Astrocyte of the cerebellum (primary cell): ENCODE measurements around the gene SLC22A23.
A peak's percentile ranks its signal among the peaks of the same experiment; 100 is the strongest.

Experiments used
- DNase-seq: peaks from one replicate; pipeline ENCODE4 v3.0.0-alpha.2; 2011; ENCODE audit warnings: low read depth
- H3K4me3 ChIP-seq: 2 replicates; pipeline ENCODE4 v1.5.1; 2011; ENCODE audit warnings: mild to moderate bottlenecking, low read depth, low read length, moderate library complexity
- in situ Hi-C: cut with HindIII; loops from 2 replicates; pipeline ENCODE4 v1.10.0; 2017; ENCODE audit warnings: low sequenced_read_pairs
- TF ChIP-seq, protein P1 (sequence below): IDR thresholded peaks from 2 replicates; pipeline ENCODE4 v1.5.1; 2012; ENCODE audit warnings: low read length, low read depth, moderate library complexity, mild to moderate bottlenecking; ENCODE audit errors: missing control alignments

The SLC22A23 gene

GRCh38 chr6:3440911-3441310 is 15.9 kb downstream of the SLC22A23 start:
- TF ChIP-seq, protein P1, sequence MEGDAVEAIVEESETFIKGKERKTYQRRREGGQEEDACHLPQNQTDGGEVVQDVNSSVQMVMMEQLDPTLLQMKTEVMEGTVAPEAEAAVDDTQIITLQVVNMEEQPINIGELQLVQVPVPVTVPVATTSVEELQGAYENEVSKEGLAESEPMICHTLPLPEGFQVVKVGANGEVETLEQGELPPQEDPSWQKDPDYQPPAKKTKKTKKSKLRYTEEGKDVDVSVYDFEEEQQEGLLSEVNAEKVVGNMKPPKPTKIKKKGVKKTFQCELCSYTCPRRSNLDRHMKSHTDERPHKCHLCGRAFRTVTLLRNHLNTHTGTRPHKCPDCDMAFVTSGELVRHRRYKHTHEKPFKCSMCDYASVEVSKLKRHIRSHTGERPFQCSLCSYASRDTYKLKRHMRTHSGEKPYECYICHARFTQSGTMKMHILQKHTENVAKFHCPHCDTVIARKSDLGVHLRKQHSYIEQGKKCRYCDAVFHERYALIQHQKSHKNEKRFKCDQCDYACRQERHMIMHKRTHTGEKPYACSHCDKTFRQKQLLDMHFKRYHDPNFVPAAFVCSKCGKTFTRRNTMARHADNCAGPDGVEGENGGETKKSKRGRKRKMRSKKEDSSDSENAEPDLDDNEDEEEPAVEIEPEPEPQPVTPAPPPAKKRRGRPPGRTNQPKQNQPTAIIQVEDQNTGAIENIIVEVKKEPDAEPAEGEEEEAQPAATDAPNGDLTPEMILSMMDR: no peak
- no peak overlapping the region for H3K4me3 ChIP-seq
- no peak for DNase-seq
- in situ Hi-C loops: no loop called here

DNA sequence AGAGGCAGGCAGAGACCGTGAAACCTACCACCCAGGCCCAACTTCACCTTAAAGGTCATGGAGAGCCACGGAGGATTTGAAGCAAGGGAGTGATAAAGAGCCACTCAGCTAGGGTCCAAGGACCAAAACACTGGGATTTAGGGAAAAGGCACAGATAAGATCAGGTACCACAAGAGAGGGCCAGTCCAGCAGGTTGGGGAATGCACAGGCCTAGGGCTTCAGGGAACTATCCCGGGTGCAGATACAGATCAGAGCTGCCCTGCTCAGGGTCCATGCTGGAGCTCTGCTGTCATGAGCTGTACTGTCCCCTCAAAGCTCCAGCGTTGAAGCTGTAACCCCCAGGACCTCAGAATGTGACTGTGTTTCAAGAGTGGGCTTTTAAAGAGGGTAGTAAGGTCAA is 16.9 kb downstream of the SLC22A23 start:
- in situ Hi-C loops: no loop called here
- DNase-seq: no peak
- TF ChIP-seq, protein P1: no peak
- no peak overlapping the region for H3K4me3 ChIP-seq

- DNase-seq: peak; percentile 76
- TF ChIP-seq, protein P1: no peak
- in situ Hi-C loops: no loop called here
- no peak overlapping the region for H3K4me3 ChIP-seq
Measured at GRCh38 chr6:3438190-3439167, 18.4 kb downstream of the SLC22A23 start.

DNA sequence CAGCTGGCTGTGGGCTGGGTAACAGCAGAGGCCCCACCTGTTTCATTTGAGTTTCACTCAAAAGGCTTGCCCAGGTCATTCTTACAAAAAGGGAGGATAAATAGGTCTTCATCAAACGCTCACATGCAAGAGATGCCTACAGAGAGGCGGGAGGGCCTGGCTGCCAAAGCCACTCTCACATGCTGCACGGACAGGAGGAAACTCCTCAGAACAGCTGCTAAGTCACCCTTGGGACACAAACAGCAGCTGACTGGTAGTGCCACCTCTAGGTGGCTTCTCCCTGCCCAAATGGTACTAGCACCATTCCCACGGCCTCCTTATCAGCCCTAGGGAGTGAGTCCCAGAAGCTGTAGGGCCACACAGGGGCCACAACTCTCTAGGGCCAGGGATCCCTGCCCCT is 23.8 kb downstream of the SLC22A23 start:
- TF ChIP-seq, protein P1: no peak
- no peak for DNase-seq
- H3K4me3 ChIP-seq: no peak overlapping the region
- in situ Hi-C loops: no loop called here

DNA sequence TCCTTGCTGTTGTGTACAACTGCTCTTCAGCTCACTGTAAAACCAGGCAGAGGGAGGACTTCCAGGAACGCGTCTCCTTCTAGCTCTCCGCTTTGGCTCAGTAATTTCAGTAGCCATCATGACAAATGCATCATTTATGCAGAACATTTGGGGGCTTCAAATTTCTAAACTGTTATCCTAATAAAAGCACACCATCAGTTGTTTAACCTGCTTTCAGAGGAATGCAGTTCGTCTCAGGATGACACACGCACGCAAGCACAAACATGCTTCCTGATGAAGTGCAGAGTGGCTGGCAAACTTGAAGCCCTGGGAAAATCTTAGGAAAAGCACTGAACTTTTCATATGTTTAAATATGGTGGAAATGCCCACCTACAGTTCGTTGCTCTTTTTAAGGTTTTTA is 24.4 kb downstream of the SLC22A23 start:
- TF ChIP-seq, protein P1: no peak
- DNase-seq: no peak
- H3K4me3 ChIP-seq: no peak overlapping the region
- in situ Hi-C loops: no loop called here

- H3K4me3 ChIP-seq: no peak overlapping the region
- DNase-seq: no peak
- TF ChIP-seq, protein P1: no peak
- in situ Hi-C loops: no loop called here
Measured at GRCh38 chr6:3431994-3432393, 24.9 kb downstream of the SLC22A23 start.
